ENCODE measurements around the gene METTL22.
A peak's percentile ranks its signal among the peaks of the same experiment; 100 is the strongest.

The METTL22 gene

DNA sequence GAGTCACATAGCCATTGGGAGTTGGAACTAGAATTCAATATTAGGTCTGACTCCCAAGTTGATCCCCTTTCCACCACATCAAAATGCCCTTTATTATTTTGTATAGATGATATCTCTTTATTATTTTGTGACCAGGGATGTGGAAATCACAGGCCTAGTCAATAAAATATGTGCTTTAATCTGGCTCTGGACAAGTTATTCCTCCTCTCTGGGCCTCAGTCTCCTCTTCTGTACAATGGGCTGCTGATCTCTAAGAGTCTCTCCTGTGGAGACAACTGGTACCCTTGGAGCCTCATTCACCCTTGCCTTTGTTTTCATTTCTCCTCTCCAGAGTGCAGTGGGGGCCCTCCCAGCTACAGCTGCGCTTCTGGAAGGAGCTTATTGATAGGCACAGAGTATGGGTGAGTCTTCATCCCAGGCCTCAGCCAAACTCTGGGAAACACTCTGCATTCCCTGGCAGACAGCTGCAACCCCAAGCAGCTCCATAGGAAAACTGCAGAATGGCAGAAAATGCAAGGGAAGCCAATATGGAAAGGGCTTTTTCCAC is 48.6 kb downstream of the METTL22 start:
- no peak for DNase-seq

- DNase-seq = no peak
These were observed 52.3 kb downstream of the METTL22 start for GRCh38 chr16:8673611-8674412.

- peak; percentile 89 for DNase-seq
These were observed 53.0 kb downstream of the METTL22 start, which contains the start of gene ABAT for GRCh38 chr16:8674413-8675022. TSS of gene ABAT (plus strand) at chr16:8674617. CDS start at chr16:8735740, 61,123 bp downstream.

- peak; percentile 65 for DNase-seq
These were observed 54.0 kb downstream of the METTL22 start for GRCh38 chr16:8675183-8676159.

GRCh38 chr16:8676160-8676547 is 54.7 kb downstream of the METTL22 start:
- DNase-seq = no peak

DNA sequence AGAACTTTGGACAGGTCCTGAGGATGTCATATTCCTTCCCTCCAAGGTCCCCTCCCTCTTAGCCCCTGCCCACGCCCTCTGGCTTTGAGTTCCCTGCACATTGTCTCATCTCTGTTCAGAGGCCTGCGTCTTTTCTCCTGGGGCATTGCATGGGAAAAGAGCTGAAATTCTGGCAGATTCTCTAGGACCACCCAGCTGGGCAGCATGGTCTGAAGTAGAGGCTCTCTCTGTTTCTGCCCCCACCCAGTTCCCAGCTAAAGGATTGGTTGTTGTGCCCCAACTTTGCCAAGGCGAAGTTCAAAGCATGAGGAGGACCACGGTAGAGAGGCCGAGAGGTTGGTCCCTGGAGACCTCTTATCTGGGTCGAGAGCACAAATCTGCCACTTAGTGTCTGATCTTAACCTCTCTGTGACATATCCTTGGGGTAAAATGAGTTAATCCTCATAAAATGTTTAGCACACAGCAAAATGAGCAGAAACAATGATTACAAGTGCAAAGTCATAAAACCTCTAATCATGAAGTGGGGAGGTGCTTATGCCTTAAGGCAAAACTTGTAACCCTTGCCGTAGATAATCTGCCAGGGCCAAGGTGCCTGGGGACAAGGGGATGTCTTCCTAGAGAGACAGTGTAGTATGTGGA is 55.4 kb downstream of the METTL22 start:
- DNase-seq = no peak

DNA sequence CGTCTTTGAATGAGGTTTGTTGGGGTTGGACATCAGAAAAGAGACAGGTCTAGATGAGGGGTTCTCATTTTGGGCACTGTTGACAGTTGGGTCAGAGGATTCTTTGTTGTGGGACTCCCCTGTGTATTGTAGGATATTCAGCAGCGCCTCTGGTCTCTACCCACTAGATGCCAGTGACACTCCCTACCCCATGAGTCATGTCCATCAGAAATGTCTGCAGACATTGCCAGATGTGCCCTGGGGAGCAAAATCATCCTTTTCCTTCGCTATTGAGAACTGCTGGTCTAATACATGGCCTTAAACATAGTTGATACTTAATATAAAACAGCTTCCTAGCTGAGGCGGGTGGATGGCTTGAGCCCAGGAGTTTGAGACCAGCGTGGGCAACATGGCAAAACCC is 56.0 kb downstream of the METTL22 start:
- no peak for DNase-seq

GRCh38 chr16:8678068-8678927 is 56.8 kb downstream of the METTL22 start:
- no peak for DNase-seq

DNA sequence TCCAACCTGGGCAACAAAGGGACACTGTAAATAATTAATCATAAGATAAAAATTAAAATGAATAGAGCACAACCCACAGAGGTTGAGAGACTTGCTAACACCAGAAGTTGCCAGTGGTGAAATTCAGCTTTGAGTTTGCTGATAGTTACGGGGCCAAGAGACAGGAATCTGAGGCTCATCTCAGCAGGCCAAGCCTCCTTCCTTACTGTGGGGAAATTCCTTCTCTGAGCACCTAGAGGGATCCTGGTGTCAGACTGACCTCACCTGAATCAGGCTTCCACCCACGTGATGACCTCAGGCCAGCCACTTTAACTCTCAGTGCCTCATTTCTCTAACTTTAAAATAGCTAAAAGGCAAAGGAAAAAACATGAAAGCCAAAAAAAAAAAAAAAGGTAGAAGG is 57.7 kb downstream of the METTL22 start:
- no peak for DNase-seq

DNA sequence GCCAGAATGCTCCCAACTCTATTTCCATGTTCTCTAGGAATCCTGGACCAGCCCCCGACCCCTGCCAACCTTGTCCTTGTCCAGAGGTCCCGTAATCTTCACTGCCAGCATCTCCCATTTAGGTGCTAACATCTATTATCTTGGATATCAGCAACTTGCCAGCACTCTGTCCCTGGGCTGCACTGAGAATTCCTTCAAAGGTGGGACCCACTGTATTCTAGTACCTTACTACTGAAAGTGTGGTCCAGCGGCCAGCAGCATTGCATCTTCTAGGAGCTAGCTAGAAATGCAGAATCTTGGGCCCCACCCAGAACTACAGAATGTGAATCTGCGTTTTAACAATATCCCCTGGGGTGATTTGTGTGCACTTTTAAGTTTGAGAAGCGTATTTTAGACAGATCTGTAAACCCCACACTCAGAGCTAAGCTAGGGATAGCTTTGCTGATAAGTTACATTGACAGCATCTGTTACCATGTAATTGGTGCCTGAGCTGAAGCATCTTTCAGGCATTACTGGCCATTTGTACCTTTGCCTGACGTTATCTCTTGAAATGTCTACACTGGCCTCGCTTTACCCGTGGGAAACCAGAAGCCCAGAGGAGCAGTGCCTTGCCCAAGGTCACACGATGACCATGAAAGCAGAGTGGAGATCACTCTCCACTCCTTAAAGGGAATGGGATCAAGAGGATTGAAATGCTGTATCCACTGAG is 61.2 kb downstream of the METTL22 start:
- DNase-seq = no peak

DNA sequence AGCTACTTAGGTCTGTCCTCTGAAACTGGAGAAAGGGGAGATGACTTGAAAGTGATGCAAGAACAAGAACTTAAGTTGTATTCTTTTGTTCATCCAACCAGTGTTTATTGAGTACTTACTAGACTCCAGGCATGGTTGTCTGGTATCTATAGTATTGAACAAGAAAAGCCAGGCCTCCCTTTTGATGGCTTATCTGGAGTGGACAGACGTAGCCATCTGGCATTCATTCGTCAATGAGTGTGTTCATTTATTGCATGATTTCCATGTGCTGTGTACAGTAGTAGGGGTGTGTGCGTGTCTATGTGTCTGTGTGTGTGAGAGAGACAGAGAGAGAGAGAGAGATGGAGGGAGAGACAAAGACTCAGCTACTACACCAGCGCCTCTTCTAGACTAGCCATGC is 62.1 kb downstream of the METTL22 start:
- DNase-seq = no peak

DNA sequence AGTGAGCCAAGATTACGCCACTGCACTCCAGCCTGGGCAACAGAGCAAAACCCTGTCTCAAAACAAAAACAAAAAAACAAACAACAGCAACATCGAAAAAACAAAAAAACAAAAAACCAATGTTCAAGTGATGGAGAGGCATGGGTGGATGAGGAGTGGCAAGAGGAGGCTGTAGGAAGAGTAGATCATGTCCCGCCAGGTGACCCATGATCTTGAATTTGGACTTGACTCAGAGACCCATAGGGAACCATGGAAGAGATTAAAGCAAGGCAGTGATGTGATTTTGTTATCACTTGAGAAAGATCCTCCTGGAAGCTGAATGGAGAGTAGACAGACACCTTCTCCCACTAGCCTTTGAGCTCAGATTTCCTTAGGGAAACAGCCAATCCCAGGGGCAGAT is 64.1 kb downstream of the METTL22 start:
- DNase-seq = no peak

GRCh38 chr16:8686031-8686621 is 64.6 kb downstream of the METTL22 start:
- no peak for DNase-seq

DNA sequence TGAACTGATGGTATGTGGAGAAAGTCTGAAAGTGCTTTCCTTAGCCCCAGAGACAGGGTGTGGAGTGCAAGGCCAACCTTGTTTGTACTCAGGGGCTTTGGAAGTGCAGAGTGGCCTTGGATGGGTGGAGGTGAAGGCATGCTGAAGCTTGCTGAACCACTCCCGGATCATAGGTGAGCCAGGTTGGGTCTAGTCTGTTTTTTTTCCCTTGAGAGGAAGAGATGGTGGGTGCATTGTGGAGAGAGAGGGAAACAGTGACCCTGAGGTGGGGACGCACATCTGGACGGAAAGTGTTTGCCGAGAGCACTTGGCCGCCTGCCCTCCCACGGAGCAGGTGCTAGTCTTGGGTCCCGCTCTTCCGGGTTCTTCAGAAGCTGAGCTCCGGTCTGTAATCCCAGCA is 65.4 kb downstream of the METTL22 start:
- DNase-seq = no peak

DNA sequence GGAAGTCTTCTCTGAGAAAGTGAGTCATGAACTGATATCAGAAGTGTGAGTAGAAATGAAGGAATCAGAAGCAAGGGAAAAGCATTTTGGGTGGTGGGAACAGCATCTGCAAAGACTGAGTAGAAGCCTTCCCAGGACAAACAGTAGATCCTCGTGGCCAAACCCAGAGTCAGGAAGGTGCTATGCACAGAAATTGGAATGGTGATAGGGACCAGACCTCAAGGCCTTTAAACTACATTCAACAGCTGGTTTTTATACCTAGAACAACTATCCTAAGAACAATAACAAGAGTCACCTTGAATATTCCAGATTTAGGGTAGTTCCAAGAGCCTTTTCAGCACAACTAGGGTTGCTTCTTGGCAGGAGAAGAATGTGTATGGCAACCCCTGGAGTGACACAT is 68.2 kb downstream of the METTL22 start:
- DNase-seq = no peak

GRCh38 chr16:8691728-8692127 is 70.2 kb downstream of the METTL22 start:
- DNase-seq = no peak

DNA sequence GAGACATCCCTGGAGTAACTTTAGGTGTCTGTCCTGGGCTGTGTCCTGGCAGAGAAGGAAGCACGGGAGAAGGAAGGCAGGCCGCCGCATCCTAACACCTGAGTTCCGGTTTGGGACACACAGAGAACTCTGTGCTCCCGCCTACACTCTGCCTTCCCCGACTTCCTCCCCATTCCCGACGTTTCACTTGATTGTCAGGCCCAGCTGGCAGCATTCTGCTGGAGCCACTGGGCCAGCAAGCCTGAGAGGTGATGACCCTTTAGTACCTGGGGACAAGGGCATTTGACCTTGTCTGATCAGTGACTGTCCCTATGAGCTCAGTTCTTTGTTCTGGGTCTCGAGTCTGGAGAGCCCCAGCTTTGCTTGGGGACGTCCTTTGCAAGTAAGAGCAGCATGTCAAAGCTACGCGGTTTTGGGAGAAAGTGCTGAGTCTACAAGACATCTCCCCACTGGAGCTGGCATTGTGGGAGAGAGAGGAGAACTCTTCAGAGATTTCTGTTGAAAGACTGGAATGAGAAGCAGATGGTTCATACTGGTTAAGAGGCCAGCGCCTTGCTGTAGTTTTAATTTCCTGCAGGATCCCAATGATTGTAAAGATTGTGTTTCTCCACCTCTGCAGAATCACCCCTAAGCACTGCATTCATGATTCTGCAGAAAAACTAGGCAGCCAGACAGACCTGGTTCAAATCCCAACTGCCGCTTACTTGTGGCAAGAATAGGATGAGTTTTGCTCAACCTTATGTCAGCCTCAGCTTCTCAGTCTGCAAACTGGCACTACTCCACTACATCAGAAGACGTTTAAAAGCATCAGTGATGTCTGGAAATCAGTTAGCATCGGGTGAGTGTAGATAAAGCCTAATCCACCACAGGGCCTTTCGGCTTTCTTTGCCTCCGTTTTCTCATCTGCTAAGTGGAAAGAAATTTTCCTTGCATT is 73.6 kb downstream of the METTL22 start:
- DNase-seq = no peak

GRCh38 chr16:8696880-8697279 is 75.4 kb downstream of the METTL22 start:
- DNase-seq = no peak

- no peak for DNase-seq
These were observed 76.5 kb downstream of the METTL22 start for GRCh38 chr16:8697965-8698364.
